GM12864 (cell line): ENCODE data around the gene EEF1AKMT2.

Source experiments
- DNase-seq: peaks from one replicate; pipeline ENCODE4 v3.0.0-alpha.2; 2011; ENCODE audit warnings: low read depth
- H3K4me3 ChIP-seq: 2 replicates; pipeline ENCODE4 v1.5.1; 2011; ENCODE audit warnings: mild to moderate bottlenecking, low read depth, low read length, control low read depth
- CTCF ChIP-seq: IDR thresholded peaks from 2 replicates; pipeline ENCODE4 v1.5.1; 2011; ENCODE audit warnings: low read depth, mild to moderate bottlenecking, moderate library complexity, low read length, control low read depth, inconsistent platforms; ENCODE audit errors: missing control alignments

EEF1AKMT2 gene

GRCh38 chr10:124791547-124792348, at the start of gene EEF1AKMT2:
TSS of gene EEF1AKMT2 (minus strand) at chr10:124791887. CDS start at chr10:124791833, 54 bp downstream.
- peak; percentile 12 for TF ChIP-seq CTCF
- DNase-seq, result peak; percentile 61
- H3K4me3 ChIP-seq, result peak within 1 kb of the TSS; percentile 99

GRCh38 chr10:124837687-124838086, 46.0 kb upstream of the EEF1AKMT2 start:
- no peak overlapping the region for H3K4me3 ChIP-seq
- no peak for TF ChIP-seq CTCF
- DNase-seq, result no peak

- H3K4me3 ChIP-seq, result no peak overlapping the region
- DNase-seq, result no peak
- TF ChIP-seq CTCF, result no peak
Measured at GRCh38 chr10:124831116-124831515, 39.4 kb upstream of the EEF1AKMT2 start.

- no peak overlapping the region for H3K4me3 ChIP-seq
- no peak for DNase-seq
- no peak for TF ChIP-seq CTCF
Measured at GRCh38 chr10:124830445-124830844, 38.8 kb upstream of the EEF1AKMT2 start.

- DNase-seq, result no peak
- no peak overlapping the region for H3K4me3 ChIP-seq
- TF ChIP-seq CTCF, result no peak
Measured at GRCh38 chr10:124829447-124830115, 37.9 kb upstream of the EEF1AKMT2 start.

- TF ChIP-seq CTCF, result no peak
- DNase-seq, result no peak
- H3K4me3 ChIP-seq, result no peak overlapping the region
Measured at GRCh38 chr10:124827474-124827873, 35.8 kb upstream of the EEF1AKMT2 start.
